SK-N-SH (cell line): ENCODE measurements around the gene ETFA.

Experiments used
- ELF1 ChIP-seq: IDR thresholded peaks from 2 replicates; pipeline ENCODE4 v1.4.0; 2012
- MXI1 ChIP-seq: IDR thresholded peaks from 2 replicates; pipeline ENCODE4 v1.6.1; 2012; ENCODE audit warnings: mild to moderate bottlenecking, low read depth, low read length, improper control_type of control experiment
- POLR2AphosphoS5 ChIP-seq: IDR thresholded peaks from 2 replicates; pipeline ENCODE4 v1.6.1; 2012; ENCODE audit warnings: low read depth, low read length
- RAD21 ChIP-seq: IDR thresholded peaks from 2 replicates; pipeline ENCODE4 v1.6.1; 2012; ENCODE audit warnings: mild to moderate bottlenecking, low read length
- YY1 ChIP-seq: IDR thresholded peaks from 2 replicates; pipeline ENCODE4 v1.4.0; 2012; ENCODE audit warnings: low read depth, mild to moderate bottlenecking
- TF ChIP-seq, protein P1 (sequence below): fragments of 200-600 bp; sonication (generic); IDR thresholded peaks from 2 replicates; pipeline ENCODE4 v1.6.1; 2017; ENCODE audit warnings: antibody characterized with exemption, mild to moderate bottlenecking, moderate library complexity
- TF ChIP-seq, protein P2 (sequence below): IDR thresholded peaks from 2 replicates; pipeline ENCODE4 v1.6.1; 2012; ENCODE audit warnings: mild to moderate bottlenecking, low read depth, low read length, moderate library complexity
- TF ChIP-seq, protein P3 (sequence below): IDR thresholded peaks from 2 replicates; pipeline ENCODE4 v1.4.0; 2012; ENCODE audit warnings: low read depth, borderline replicate concordance

DNA sequence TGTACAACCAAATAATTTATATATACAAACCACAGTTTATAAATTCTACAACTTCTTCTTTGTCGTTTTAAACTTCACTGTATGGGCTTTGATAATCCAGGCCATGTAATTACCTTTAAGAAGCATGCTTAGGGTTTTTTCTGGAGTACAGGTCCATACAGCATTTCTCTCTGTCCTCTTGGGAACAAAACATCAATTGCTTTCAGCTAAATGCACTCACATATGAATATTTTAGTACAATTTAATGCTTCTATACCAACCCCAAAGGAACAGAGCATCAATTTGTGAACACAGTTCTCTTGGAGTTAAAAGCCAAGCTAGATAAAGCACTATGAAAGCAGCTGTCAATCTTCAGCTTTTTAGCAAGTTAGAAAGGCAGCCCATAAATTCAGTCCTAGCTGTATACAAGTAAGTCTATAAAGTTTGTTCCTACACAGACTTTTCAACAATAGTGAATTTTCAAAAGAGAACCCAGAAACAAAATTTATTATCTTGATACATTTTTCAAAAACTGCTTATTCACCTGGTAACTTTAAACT is 66.1 kb downstream of the ETFA start:
- TF ChIP-seq, protein P1, sequence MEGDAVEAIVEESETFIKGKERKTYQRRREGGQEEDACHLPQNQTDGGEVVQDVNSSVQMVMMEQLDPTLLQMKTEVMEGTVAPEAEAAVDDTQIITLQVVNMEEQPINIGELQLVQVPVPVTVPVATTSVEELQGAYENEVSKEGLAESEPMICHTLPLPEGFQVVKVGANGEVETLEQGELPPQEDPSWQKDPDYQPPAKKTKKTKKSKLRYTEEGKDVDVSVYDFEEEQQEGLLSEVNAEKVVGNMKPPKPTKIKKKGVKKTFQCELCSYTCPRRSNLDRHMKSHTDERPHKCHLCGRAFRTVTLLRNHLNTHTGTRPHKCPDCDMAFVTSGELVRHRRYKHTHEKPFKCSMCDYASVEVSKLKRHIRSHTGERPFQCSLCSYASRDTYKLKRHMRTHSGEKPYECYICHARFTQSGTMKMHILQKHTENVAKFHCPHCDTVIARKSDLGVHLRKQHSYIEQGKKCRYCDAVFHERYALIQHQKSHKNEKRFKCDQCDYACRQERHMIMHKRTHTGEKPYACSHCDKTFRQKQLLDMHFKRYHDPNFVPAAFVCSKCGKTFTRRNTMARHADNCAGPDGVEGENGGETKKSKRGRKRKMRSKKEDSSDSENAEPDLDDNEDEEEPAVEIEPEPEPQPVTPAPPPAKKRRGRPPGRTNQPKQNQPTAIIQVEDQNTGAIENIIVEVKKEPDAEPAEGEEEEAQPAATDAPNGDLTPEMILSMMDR: no peak
- TF ChIP-seq, protein P2, sequence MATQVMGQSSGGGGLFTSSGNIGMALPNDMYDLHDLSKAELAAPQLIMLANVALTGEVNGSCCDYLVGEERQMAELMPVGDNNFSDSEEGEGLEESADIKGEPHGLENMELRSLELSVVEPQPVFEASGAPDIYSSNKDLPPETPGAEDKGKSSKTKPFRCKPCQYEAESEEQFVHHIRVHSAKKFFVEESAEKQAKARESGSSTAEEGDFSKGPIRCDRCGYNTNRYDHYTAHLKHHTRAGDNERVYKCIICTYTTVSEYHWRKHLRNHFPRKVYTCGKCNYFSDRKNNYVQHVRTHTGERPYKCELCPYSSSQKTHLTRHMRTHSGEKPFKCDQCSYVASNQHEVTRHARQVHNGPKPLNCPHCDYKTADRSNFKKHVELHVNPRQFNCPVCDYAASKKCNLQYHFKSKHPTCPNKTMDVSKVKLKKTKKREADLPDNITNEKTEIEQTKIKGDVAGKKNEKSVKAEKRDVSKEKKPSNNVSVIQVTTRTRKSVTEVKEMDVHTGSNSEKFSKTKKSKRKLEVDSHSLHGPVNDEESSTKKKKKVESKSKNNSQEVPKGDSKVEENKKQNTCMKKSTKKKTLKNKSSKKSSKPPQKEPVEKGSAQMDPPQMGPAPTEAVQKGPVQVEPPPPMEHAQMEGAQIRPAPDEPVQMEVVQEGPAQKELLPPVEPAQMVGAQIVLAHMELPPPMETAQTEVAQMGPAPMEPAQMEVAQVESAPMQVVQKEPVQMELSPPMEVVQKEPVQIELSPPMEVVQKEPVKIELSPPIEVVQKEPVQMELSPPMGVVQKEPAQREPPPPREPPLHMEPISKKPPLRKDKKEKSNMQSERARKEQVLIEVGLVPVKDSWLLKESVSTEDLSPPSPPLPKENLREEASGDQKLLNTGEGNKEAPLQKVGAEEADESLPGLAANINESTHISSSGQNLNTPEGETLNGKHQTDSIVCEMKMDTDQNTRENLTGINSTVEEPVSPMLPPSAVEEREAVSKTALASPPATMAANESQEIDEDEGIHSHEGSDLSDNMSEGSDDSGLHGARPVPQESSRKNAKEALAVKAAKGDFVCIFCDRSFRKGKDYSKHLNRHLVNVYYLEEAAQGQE: no peak
- TF ChIP-seq, protein P3, sequence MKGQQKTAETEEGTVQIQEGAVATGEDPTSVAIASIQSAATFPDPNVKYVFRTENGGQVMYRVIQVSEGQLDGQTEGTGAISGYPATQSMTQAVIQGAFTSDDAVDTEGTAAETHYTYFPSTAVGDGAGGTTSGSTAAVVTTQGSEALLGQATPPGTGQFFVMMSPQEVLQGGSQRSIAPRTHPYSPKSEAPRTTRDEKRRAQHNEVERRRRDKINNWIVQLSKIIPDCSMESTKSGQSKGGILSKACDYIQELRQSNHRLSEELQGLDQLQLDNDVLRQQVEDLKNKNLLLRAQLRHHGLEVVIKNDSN: no peak
- TF ChIP-seq RAD21 (no peak), YY1 (no peak), POLR2AphosphoS5 (no peak), ELF1 (no peak), MXI1 (no peak)
